Caco-2 (cell line): ENCODE measurements around the gene HCK. TPM values are rescaled to one million over a fixed set of nuclear protein-coding genes. Genes with fewer than 3 reads are reported as not detected.

ENCODE experiments used
- BruUV-seq: library from RNA; stranded (reverse); fragments of 400-500 nt; replicated peaks from 2 replicates; lab custom pipeline; 2021; lab: Mats Ljungman, UMichigan
- CTCF ChIA-PET: fragments of 300-600 bp; sonication (Branson Sonifier 250); formaldehyde crosslinking; loops from one replicate; lab custom pipeline; 2022; ENCODE audit warnings: antibody characterized with exemption; lab: Charles Lee
- POLR2A ChIA-PET: fragments of 300-600 bp; sonication (Branson Sonifier 250); formaldehyde crosslinking; loops from one replicate; lab custom pipeline; 2022; ENCODE audit warnings: antibody characterized with exemption; lab: Charles Lee
- DNase-seq, 2 experiments: peaks; one replicate each; pipeline versions ENCODE4 v3.0.0 to v3.0.0-alpha.2; 2020 to 2022
- H3K27me3 ChIP-seq: replicated peaks from 2 replicates; pipeline ENCODE4 v1.6.0; 2011; ENCODE audit warnings: low read length; ENCODE audit not compliant: control insufficient read depth, insufficient read depth
- H3K36me3 ChIP-seq: 2 replicates; pipeline ENCODE4 v1.5.1; 2011; ENCODE audit warnings: low read length; ENCODE audit not compliant: control insufficient read depth, insufficient read depth
- H3K4me1 ChIP-seq: fragments of 250-450 bp; sonication (Bioruptor Pico); 2 replicates; pipeline ENCODE4 v1.5.1; 2020; ENCODE audit warnings: mild to moderate bottlenecking
- H3K4me3 ChIP-seq: 2 replicates; pipeline ENCODE4 v1.5.1; 2011; ENCODE audit warnings: low read depth, mild to moderate bottlenecking, control low read depth, low read length
- H3K9me3 ChIP-seq: fragments of 250-450 bp; sonication (Bioruptor Pico); 2 replicates; pipeline ENCODE4 v1.5.1; 2020; ENCODE audit warnings: mild to moderate bottlenecking, moderate library complexity
- H3K27ac Mint-ChIP-seq: one replicate; pipeline ENCODE4 v1.8.0; 2022; ENCODE audit warnings: mixed read lengths; ENCODE audit not compliant: unreplicated experiment
- H3K27me3 Mint-ChIP-seq: one replicate; pipeline ENCODE4 v1.8.0; 2022; ENCODE audit warnings: mixed read lengths; ENCODE audit not compliant: insufficient read depth, unreplicated experiment
- H3K36me3 Mint-ChIP-seq: one replicate; pipeline ENCODE4 v1.8.0; 2022; ENCODE audit warnings: mild to moderate bottlenecking, mixed read lengths; ENCODE audit not compliant: insufficient read depth, unreplicated experiment
- H3K4me1 Mint-ChIP-seq: one replicate; pipeline ENCODE4 v1.8.0; 2022; ENCODE audit warnings: low read depth, mixed read lengths; ENCODE audit not compliant: unreplicated experiment
- H3K4me3 Mint-ChIP-seq: one replicate; pipeline ENCODE4 v1.8.0; 2022; ENCODE audit warnings: mild to moderate bottlenecking, moderate library complexity, mixed read lengths; ENCODE audit not compliant: unreplicated experiment
- H3K9me3 Mint-ChIP-seq: one replicate; pipeline ENCODE4 v1.8.0; 2022; ENCODE audit warnings: mixed read lengths; ENCODE audit not compliant: unreplicated experiment
- CTCF ChIP-seq, 2 experiments: fragments of 200-600 bp in 1 of 2; IDR thresholded peaks; 1 replicate in 1 of 2; 2 replicates in 1 of 2; pipeline versions ENCODE4 v1.5.1 to v1.8.0; 2011 to 2022; ENCODE audit warnings: antibody characterized with exemption in 1 of 2, control low read depth in 1 of 2, inconsistent platforms in 1 of 2, low read depth in 1 of 2, low read length in 1 of 2, mild to moderate bottlenecking in 1 of 2, moderate library complexity in 1 of 2; ENCODE audit not compliant: insufficient read depth in 1 of 2, severe bottlenecking in 1 of 2, unreplicated experiment in 1 of 2
- intact Hi-C: fragments of 100-400 bp; cut with micrococcal nuclease; formaldehyde crosslinking; loops from one replicate; pipeline ENCODE4 v1.10.0; 2022; ENCODE audit not compliant: unreplicated experiment
- total RNA-seq: library from RNA; stranded (reverse); gene quantifications from 2 replicates; pipeline ENCODE4 v1.2.3, GENCODE V29; 2022

Gene HCK
- total RNA-seq, 1 experiment from 2014 or later, result not detected

GRCh38 chr20:32077190-32077589 lies 25.1 kb downstream of the HCK start:
- CTCF ChIA-PET, result no interaction called here
- H3K4me1 Mint-ChIP-seq, result no peaks in the 10 kb centered on the region
- H3K4me3 Mint-ChIP-seq, result no peak overlapping the region
- Histone ChIP-seq H3K27me3 (no peaks in the 10 kb centered on the region), H3K9me3 (no peaks in the 10 kb centered on the region), H3K36me3 (no peaks in the 10 kb centered on the region), H3K4me1 (no peaks in the 10 kb centered on the region), H3K4me3 (no peak overlapping the region)
- no peak overlapping the region for H3K27ac Mint-ChIP-seq
- no peak for DNase-seq
- H3K9me3 Mint-ChIP-seq, result no peaks in the 10 kb centered on the region
- POLR2A ChIA-PET, result no interaction called here
- BruUV-seq, result no TSS peak
- no peaks in the 10 kb centered on the region for H3K36me3 Mint-ChIP-seq
- no peak for TF ChIP-seq CTCF (IDR thresholded peaks at IDR 0.05; ENCODE audit: insufficient read depth in 1 of 2, low read depth in 1 of 2, low read length in 1 of 2, severe bottlenecking in 1 of 2, unreplicated experiment in 1 of 2)
- intact Hi-C loops, result no loop called here
- H3K27me3 Mint-ChIP-seq, result peaks cover 15% of the 10 kb centered on the region

DNA sequence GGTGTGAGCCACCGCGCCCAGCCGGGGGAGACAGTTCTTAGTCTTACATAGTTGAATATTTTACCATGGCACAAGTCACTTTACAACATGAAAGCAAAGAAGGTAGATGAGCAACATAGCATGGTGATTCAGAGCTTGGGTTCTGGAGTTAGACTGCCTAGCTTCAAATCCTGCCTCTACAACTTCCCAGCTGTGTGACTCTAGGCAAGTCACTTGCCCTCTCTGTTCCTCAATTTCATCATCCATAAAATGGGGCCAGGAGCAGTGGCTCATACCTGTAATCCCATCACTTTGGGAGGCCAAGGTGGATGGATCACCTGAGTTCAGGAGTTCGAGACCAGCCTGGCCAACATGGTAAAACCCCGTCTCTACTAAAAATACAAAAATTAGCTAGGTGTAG lies 26.3 kb downstream of the HCK start:
- no peaks in the 10 kb centered on the region for H3K4me1 ChIP-seq
- H3K9me3 ChIP-seq, result no peaks in the 10 kb centered on the region
- CTCF ChIA-PET, result interaction anchor here (0.6 kb wide), 1 partner anchor 206 kb away, joined by 3 read pairs; no protein-coding TSS in a partner anchor
- intact Hi-C loops, result no loop called here
- H3K27me3 ChIP-seq, result peaks cover 2% of the 10 kb centered on the region; the same call in 1 of the 2 replicates
- no peaks in the 10 kb centered on the region for H3K36me3 Mint-ChIP-seq
- no peaks in the 10 kb centered on the region for H3K4me1 Mint-ChIP-seq
- no peaks in the 10 kb centered on the region for H3K9me3 Mint-ChIP-seq
- no peak for TF ChIP-seq CTCF (IDR thresholded peaks at IDR 0.05; ENCODE audit: insufficient read depth in 1 of 2, low read depth in 1 of 2, low read length in 1 of 2, severe bottlenecking in 1 of 2, unreplicated experiment in 1 of 2)
- BruUV-seq, result no TSS peak
- H3K27me3 Mint-ChIP-seq, result peaks cover 20% of the 10 kb centered on the region
- no peak overlapping the region for H3K4me3 Mint-ChIP-seq
- no peak overlapping the region for H3K27ac Mint-ChIP-seq
- H3K36me3 ChIP-seq, result no peaks in the 10 kb centered on the region
- DNase-seq, result no peak
- no peak overlapping the region for H3K4me3 ChIP-seq
- POLR2A ChIA-PET, result no interaction called here

GRCh38 chr20:32078791-32079190 lies 26.7 kb downstream of the HCK start:
- peaks cover 2% of the 10 kb centered on the region; the same call in 1 of the 2 replicates for H3K27me3 ChIP-seq
- no peaks in the 10 kb centered on the region for H3K36me3 ChIP-seq
- intact Hi-C loops, result no loop called here
- no peaks in the 10 kb centered on the region for H3K36me3 Mint-ChIP-seq
- ChIA-PET CTCF (interaction anchor here (0.6 kb wide), 1 partner anchor 206 kb away, joined by 3 read pairs; no protein-coding TSS in a partner anchor), POLR2A (no interaction called here)
- no peaks in the 10 kb centered on the region for H3K9me3 ChIP-seq
- TF ChIP-seq CTCF (IDR thresholded peaks at IDR 0.05; ENCODE audit: insufficient read depth in 1 of 2, low read depth in 1 of 2, low read length in 1 of 2, severe bottlenecking in 1 of 2, unreplicated experiment in 1 of 2), result no peak
- DNase-seq, result no peak
- no peaks in the 10 kb centered on the region for H3K4me1 ChIP-seq
- H3K9me3 Mint-ChIP-seq, result no peaks in the 10 kb centered on the region
- no TSS peak for BruUV-seq
- no peak overlapping the region for H3K27ac Mint-ChIP-seq
- H3K4me3 ChIP-seq, result no peak overlapping the region
- no peaks in the 10 kb centered on the region for H3K4me1 Mint-ChIP-seq
- H3K27me3 Mint-ChIP-seq, result peaks cover 22% of the 10 kb centered on the region
- H3K4me3 Mint-ChIP-seq, result no peak overlapping the region
